ENCODE data around the gene PDZD4. TPM values are rescaled to one million over a fixed set of nuclear protein-coding genes. Genes with fewer than 3 reads are reported as not detected.

PDZD4 gene
- total RNA-seq, 1 donor from 2014 or later, result 9.9 TPM

DNA sequence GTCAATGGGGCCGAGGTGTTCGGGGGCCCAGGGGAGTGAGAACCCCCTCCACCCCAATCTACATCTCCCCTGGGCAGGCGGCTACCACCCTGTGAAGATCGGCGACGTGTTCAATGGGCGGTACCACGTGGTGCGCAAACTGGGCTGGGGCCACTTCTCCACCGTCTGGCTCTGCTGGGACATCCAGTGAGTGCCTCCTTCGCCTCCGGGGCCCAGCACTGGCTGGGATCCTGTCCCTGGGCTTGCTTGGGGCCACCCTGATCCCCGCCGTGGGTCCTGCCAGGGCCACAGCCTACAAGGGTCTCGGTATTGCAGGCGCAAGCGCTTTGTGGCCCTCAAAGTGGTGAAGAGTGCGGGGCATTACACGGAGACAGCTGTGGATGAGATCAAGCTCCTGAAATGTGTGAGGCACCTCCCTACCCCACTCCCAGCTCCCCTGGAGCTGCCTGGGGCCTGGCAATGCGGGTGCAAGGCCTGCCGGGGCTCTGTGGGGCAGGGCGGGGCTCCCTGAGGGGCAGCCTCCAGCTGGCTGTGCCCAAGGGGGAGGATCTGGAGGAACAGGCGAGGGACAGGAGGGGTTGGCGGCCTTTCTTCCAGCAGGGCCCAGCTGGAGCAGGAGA lies 48.8 kb downstream of the PDZD4 start:
- Mint-ChIP-seq H3K4me3 (ENCODE audit: unreplicated experiment) (no peak overlapping the region), H3K27ac (ENCODE audit: unreplicated experiment) (no peak overlapping the region), H3K9me3 (ENCODE audit: unreplicated experiment) (no peaks in the 10 kb centered on the region), H3K36me3 (ENCODE audit: low read depth, unreplicated experiment) (no peaks in the 10 kb centered on the region), H3K4me1 (ENCODE audit: low read depth, unreplicated experiment) (no peaks in the 10 kb centered on the region), H3K27me3 (ENCODE audit: low read depth, unreplicated experiment) (no peaks in the 10 kb centered on the region)
- Histone ChIP-seq H3K79me2 (ENCODE audit: insufficient read depth, low read length) (no peaks in the 10 kb centered on the region), H3K9ac (ENCODE audit: low read length) (no peak overlapping the region), H3K36me3 (ENCODE audit: insufficient read depth, low read length) (no peaks in the 10 kb centered on the region), H3K4me2 (ENCODE audit: low read length) (no peak overlapping the region), H3K9me3 (ENCODE audit: insufficient read depth, low read depth, low read length) (no peaks in the 10 kb centered on the region), H3K4me1 (ENCODE audit: insufficient read depth, low read length) (no peaks in the 10 kb centered on the region), H2AFZ (ENCODE audit: low read depth, low read length) (no peak overlapping the region), H3K27me3 (ENCODE audit: insufficient read depth, low read length) (no peaks in the 10 kb centered on the region), H3K4me3 (ENCODE audit: insufficient read depth, low read depth, low read length) (no peak overlapping the region), H4K20me1 (ENCODE audit: insufficient read depth, low read length) (no peaks in the 10 kb centered on the region), H3K27ac (ENCODE audit: low read depth, low read length) (no peak overlapping the region)
- DNase-seq (ENCODE audit: low read depth) (no peak), FAIRE-seq (no peak)
- TF ChIP-seq, protein P1, sequence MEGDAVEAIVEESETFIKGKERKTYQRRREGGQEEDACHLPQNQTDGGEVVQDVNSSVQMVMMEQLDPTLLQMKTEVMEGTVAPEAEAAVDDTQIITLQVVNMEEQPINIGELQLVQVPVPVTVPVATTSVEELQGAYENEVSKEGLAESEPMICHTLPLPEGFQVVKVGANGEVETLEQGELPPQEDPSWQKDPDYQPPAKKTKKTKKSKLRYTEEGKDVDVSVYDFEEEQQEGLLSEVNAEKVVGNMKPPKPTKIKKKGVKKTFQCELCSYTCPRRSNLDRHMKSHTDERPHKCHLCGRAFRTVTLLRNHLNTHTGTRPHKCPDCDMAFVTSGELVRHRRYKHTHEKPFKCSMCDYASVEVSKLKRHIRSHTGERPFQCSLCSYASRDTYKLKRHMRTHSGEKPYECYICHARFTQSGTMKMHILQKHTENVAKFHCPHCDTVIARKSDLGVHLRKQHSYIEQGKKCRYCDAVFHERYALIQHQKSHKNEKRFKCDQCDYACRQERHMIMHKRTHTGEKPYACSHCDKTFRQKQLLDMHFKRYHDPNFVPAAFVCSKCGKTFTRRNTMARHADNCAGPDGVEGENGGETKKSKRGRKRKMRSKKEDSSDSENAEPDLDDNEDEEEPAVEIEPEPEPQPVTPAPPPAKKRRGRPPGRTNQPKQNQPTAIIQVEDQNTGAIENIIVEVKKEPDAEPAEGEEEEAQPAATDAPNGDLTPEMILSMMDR (IDR thresholded peaks at IDR 0.05; ENCODE audit: insufficient read depth, low read depth, low read length), result no peak
- no peak for TF ChIP-seq EZH2 (IDR thresholded peaks at IDR 0.05; ENCODE audit: insufficient read depth, low read length)

DNA sequence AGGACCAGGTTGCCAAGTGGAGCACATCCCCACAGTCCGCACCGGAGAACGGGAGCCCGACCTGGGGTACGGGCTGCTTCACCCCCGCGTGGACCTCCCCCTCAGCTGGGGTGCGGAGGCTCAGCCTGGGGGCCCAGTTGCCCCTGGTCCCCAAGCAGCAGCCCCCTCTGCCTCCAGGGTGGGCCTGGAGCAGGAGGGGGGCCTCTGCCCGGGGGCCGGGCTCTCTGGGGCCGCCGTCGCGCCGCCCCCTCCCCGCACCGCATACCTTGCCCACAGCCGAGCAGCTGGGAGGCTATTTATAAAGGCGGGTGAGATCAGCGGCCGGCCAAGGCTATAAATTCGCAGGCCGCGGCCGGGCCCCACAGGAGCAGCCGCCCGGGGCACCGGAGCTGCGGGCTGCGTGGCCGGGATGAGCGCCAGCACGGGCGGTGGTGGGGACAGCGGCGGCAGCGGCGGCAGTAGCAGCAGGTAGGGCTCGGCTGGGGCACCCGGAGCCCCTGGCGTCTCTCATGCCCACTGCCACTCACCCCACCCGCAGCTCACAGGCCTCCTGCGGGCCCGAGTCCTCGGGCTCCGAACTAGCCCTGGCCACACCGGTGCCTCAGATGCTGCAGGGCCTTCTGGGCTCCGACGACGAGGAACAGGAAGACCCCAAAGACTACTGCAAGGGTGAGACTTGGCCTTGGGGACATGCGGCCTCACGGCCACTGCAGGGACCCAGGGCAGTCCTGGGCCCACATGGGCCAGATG lies 49.5 kb downstream of the PDZD4 start, which contains the start of gene SRPK3:
Gene SRPK3 (plus strand): TSS at position 364 of the 750 bp plus-strand sequence. CDS start 46 bp downstream, at position 410.
- FAIRE-seq (no peak), DNase-seq (ENCODE audit: low read depth) (no peak)
- Histone ChIP-seq H3K4me2 (ENCODE audit: low read length) (no peak within 1 kb of the TSS), H3K27ac (ENCODE audit: low read depth, low read length) (no peak within 1 kb of the TSS), H3K4me1 (ENCODE audit: insufficient read depth, low read length) (no peaks in the 10 kb centered on the region), H3K9ac (ENCODE audit: low read length) (no peak within 1 kb of the TSS), H3K4me3 (ENCODE audit: insufficient read depth, low read depth, low read length) (no peak within 1 kb of the TSS), H3K79me2 (ENCODE audit: insufficient read depth, low read length) (no peaks in the 10 kb centered on the region), H2AFZ (ENCODE audit: low read depth, low read length) (no peak within 1 kb of the TSS), H3K36me3 (ENCODE audit: insufficient read depth, low read length) (no peaks in the 10 kb centered on the region), H3K27me3 (ENCODE audit: insufficient read depth, low read length) (no peaks in the 10 kb centered on the region), H3K9me3 (ENCODE audit: insufficient read depth, low read depth, low read length) (no peaks in the 10 kb centered on the region), H4K20me1 (ENCODE audit: insufficient read depth, low read length) (no peaks in the 10 kb centered on the region)
- Mint-ChIP-seq H3K4me1 (ENCODE audit: low read depth, unreplicated experiment) (no peaks in the 10 kb centered on the region), H3K4me3 (ENCODE audit: unreplicated experiment) (no peak within 1 kb of the TSS), H3K27me3 (ENCODE audit: low read depth, unreplicated experiment) (no peaks in the 10 kb centered on the region), H3K36me3 (ENCODE audit: low read depth, unreplicated experiment) (no peaks in the 10 kb centered on the region), H3K27ac (ENCODE audit: unreplicated experiment) (no peak within 1 kb of the TSS), H3K9me3 (ENCODE audit: unreplicated experiment) (no peaks in the 10 kb centered on the region)
- no peak for TF ChIP-seq EZH2 (IDR thresholded peaks at IDR 0.05; ENCODE audit: insufficient read depth, low read length)

DNA sequence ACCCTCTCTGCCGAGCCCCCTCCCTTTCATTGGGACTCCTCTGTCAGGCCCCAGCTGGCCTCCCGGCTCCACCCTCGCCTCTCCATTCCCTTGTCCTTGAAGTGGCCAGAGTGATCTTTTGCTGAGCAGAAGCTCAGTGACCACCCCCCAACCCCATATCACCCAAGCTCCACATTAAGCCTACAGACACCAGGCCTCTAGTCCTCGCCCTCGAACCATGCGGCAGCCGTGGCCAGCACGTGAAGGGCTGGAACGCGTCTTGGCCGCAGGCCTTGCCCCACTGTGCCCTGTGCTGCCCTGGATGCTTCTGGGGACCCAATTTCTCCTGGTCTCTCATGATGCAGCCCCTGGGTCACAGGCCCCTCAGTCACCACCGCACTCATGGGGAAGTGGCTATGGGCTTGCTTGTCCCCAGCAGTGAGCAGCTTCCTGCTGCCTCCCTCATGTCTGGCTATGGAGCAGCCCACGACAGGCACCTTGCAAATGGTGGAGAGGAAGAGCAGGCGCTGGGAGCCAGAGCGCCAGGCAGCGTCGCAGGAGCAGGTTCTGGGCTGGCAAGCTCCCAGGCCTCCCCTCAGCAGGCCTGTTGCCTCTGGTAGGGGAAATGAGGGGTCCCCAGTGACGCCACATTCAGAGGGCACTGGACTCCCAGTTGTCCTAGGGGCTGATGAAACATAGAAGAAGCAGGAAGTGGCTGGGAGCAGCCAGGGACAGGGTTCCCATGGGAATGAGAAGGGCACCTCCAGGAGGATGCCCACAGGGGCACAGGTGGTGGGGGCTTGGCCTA lies 50.3 kb downstream of the PDZD4 start:
- H3K9ac ChIP-seq (ENCODE audit: low read length), result no peak overlapping the region
- Mint-ChIP-seq H3K27ac (ENCODE audit: unreplicated experiment) (no peak overlapping the region), H3K4me3 (ENCODE audit: unreplicated experiment) (no peak overlapping the region), H3K36me3 (ENCODE audit: low read depth, unreplicated experiment) (no peaks in the 10 kb centered on the region), H3K4me1 (ENCODE audit: low read depth, unreplicated experiment) (no peaks in the 10 kb centered on the region), H3K27me3 (ENCODE audit: low read depth, unreplicated experiment) (no peaks in the 10 kb centered on the region), H3K9me3 (ENCODE audit: unreplicated experiment) (no peaks in the 10 kb centered on the region)
- H3K36me3 ChIP-seq (ENCODE audit: insufficient read depth, low read length), result no peaks in the 10 kb centered on the region
- H4K20me1 ChIP-seq (ENCODE audit: insufficient read depth, low read length), result no peaks in the 10 kb centered on the region
- no peak overlapping the region for H3K4me3 ChIP-seq (ENCODE audit: insufficient read depth, low read depth, low read length)
- no peaks in the 10 kb centered on the region for H3K4me1 ChIP-seq (ENCODE audit: insufficient read depth, low read length)
- no peaks in the 10 kb centered on the region for H3K79me2 ChIP-seq (ENCODE audit: insufficient read depth, low read length)
- no peaks in the 10 kb centered on the region for H3K27me3 ChIP-seq (ENCODE audit: insufficient read depth, low read length)
- H3K27ac ChIP-seq (ENCODE audit: low read depth, low read length), result no peak overlapping the region
- no peak overlapping the region for H3K4me2 ChIP-seq (ENCODE audit: low read length)
- no peaks in the 10 kb centered on the region for H3K9me3 ChIP-seq (ENCODE audit: insufficient read depth, low read depth, low read length)
- FAIRE-seq (no peak), DNase-seq (ENCODE audit: low read depth) (no peak)
- no peak for TF ChIP-seq EZH2 (IDR thresholded peaks at IDR 0.05; ENCODE audit: insufficient read depth, low read length)
- TF ChIP-seq, protein P1 (IDR thresholded peaks at IDR 0.05; ENCODE audit: insufficient read depth, low read depth, low read length), result no peak
- no peak overlapping the region for H2AFZ ChIP-seq (ENCODE audit: low read depth, low read length)
